OCI-LY1 (cell line): ENCODE measurements around the gene PPP1R27.

Experiments used
- H2AFZ ChIP-seq: fragments of 200-600 bp; sonication (generic), shearing (Covaris generic); 2 replicates; pipeline ENCODE4 v1.6.0; 2014; ENCODE audit warnings: antibody characterized with exemption, mild to moderate bottlenecking, low read length
- H3F3A ChIP-seq: fragments of 200-600 bp; sonication (generic), shearing (Covaris generic); 2 replicates; pipeline ENCODE4 v1.6.0; 2014; ENCODE audit warnings: mild to moderate bottlenecking, antibody characterized with exemption, low read length, moderate library complexity; ENCODE audit not compliant: insufficient read depth
- H3K27ac ChIP-seq: fragments of 200-600 bp; sonication (generic); 2 replicates; pipeline ENCODE4 v1.5.1; 2014; ENCODE audit warnings: low read length, mixed run types, mild to moderate bottlenecking, low read depth; ENCODE audit not compliant: poor library complexity, severe bottlenecking
- H3K27me3 ChIP-seq: fragments of 200-600 bp; sonication (generic); 2 replicates; pipeline ENCODE4 v1.6.0; 2014; ENCODE audit warnings: antibody characterized with exemption, mild to moderate bottlenecking, low read length, moderate library complexity; ENCODE audit not compliant: insufficient read depth
- H3K36me3 ChIP-seq: fragments of 200-600 bp; sonication (generic); 2 replicates; pipeline ENCODE4 v1.6.1; 2014; ENCODE audit warnings: mild to moderate bottlenecking, antibody characterized with exemption, low read length, moderate library complexity, mixed read lengths; ENCODE audit not compliant: insufficient read depth
- H3K4me1 ChIP-seq: fragments of 200-600 bp; sonication (generic); 2 replicates; pipeline ENCODE4 v1.5.1; 2014; ENCODE audit warnings: mild to moderate bottlenecking, low read length, moderate library complexity; ENCODE audit not compliant: insufficient read depth, severe bottlenecking
- H3K4me2 ChIP-seq: fragments of 200-600 bp; sonication (generic), shearing (Covaris generic); 2 replicates; pipeline ENCODE4 v1.6.1; 2014; ENCODE audit warnings: low read length
- H3K4me3 ChIP-seq: fragments of 200-600 bp; sonication (generic); 2 replicates; pipeline ENCODE4 v1.5.1; 2014; ENCODE audit warnings: low read length, low read depth, mild to moderate bottlenecking, mixed read lengths; ENCODE audit not compliant: poor library complexity, severe bottlenecking
- H3K79me2 ChIP-seq: fragments of 200-600 bp; shearing (Covaris generic); 2 replicates; pipeline ENCODE4 v1.6.1; 2016; ENCODE audit warnings: mixed run types, low read length, mixed read lengths; ENCODE audit not compliant: insufficient read depth
- H3K9ac ChIP-seq: fragments of 200-600 bp; sonication (generic), shearing (Covaris generic); 2 replicates; pipeline ENCODE4 v1.6.1; 2014; ENCODE audit warnings: mild to moderate bottlenecking, low read length, mixed read lengths
- H3K9me2 ChIP-seq: fragments of 200-600 bp; sonication (generic), shearing (Covaris generic); 2 replicates; pipeline ENCODE4 v1.6.1; 2014; ENCODE audit warnings: low read depth, mild to moderate bottlenecking, low read length, mixed read lengths
- H3K9me3 ChIP-seq: fragments of 200-600 bp; shearing (Covaris generic); 2 replicates; pipeline ENCODE4 v1.6.1; 2014; ENCODE audit warnings: low read length, mixed read lengths
- H4K20me1 ChIP-seq: fragments of 200-600 bp; sonication (generic), shearing (Covaris generic); 2 replicates; pipeline ENCODE4 v1.6.0; 2016; ENCODE audit warnings: mild to moderate bottlenecking, low read length; ENCODE audit not compliant: insufficient read depth
- CTCF ChIP-seq: fragments of 200-600 bp; sonication (generic), shearing (Covaris generic); IDR thresholded peaks from 2 replicates; pipeline ENCODE4 v1.5.1; 2017; ENCODE audit warnings: mild to moderate bottlenecking, antibody characterized with exemption, low read length, moderate library complexity, mixed read lengths
- EZH2 ChIP-seq: fragments of 200-600 bp; sonication (generic), shearing (Covaris generic); IDR thresholded peaks from 2 replicates; pipeline ENCODE4 v1.8.0; 2017; ENCODE audit warnings: borderline replicate concordance, mixed run types, mild to moderate bottlenecking, antibody characterized with exemption, low read length, moderate library complexity, mixed read lengths

PPP1R27 gene

DNA sequence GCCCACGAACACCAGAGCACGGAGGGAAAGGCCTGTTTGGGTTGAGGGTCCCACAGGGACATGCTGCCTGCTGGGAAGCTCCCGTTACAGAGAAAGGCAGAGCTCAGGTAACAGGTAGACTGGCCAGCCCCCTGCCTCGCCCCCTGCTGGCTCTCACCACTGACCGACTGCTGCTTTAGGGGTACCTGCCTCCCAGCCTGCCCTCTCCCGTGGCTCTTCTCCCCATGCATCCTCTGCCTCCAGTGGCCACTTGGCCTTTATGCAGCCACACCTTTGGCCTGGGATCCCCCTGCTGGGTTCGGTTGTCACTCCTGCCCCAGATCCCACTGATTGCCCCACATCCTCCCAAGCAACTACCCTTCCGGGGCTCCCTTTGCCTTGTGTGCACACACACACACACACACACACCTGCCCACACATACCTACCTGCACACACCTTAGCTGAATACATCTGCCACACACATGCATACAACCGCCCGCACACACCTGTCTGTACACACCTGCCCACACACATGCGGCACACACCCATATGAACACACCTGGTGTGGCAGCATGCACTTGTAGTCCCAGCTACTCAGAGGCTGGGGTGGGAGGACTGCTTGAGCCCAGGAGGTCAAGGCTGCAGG, 8.9 kb downstream of the PPP1R27 start:
- Histone ChIP-seq H3K27ac (no peak overlapping the region), H3K4me3 (no peak overlapping the region), H3K27me3 (no peaks in the 10 kb centered on the region), H3K79me2 (no peaks in the 10 kb centered on the region), H3K9me2 (no peaks in the 10 kb centered on the region), H3F3A (no peaks in the 10 kb centered on the region), H2AFZ (no peak overlapping the region), H4K20me1 (no peaks in the 10 kb centered on the region), H3K4me1 (no peaks in the 10 kb centered on the region), H3K36me3 (no peaks in the 10 kb centered on the region), H3K4me2 (no peak overlapping the region), H3K9me3 (no peaks in the 10 kb centered on the region), H3K9ac (no peak overlapping the region)
- TF ChIP-seq CTCF (no peak; the same call in 1 of the 2 replicates), EZH2 (no peak)

- Histone ChIP-seq H3F3A (no peaks in the 10 kb centered on the region), H3K4me1 (no peaks in the 10 kb centered on the region), H4K20me1 (no peaks in the 10 kb centered on the region), H3K79me2 (no peaks in the 10 kb centered on the region), H3K27ac (no peak overlapping the region), H3K4me2 (no peak overlapping the region), H2AFZ (no peak overlapping the region), H3K9ac (no peak overlapping the region), H3K9me3 (no peaks in the 10 kb centered on the region), H3K4me3 (no peak overlapping the region), H3K9me2 (no peaks in the 10 kb centered on the region), H3K36me3 (no peaks in the 10 kb centered on the region), H3K27me3 (no peaks in the 10 kb centered on the region)
- TF ChIP-seq EZH2 (no peak), CTCF (no peak)
Measured at GRCh38 chr17:81824595-81824994, 10.3 kb downstream of the PPP1R27 start.

DNA sequence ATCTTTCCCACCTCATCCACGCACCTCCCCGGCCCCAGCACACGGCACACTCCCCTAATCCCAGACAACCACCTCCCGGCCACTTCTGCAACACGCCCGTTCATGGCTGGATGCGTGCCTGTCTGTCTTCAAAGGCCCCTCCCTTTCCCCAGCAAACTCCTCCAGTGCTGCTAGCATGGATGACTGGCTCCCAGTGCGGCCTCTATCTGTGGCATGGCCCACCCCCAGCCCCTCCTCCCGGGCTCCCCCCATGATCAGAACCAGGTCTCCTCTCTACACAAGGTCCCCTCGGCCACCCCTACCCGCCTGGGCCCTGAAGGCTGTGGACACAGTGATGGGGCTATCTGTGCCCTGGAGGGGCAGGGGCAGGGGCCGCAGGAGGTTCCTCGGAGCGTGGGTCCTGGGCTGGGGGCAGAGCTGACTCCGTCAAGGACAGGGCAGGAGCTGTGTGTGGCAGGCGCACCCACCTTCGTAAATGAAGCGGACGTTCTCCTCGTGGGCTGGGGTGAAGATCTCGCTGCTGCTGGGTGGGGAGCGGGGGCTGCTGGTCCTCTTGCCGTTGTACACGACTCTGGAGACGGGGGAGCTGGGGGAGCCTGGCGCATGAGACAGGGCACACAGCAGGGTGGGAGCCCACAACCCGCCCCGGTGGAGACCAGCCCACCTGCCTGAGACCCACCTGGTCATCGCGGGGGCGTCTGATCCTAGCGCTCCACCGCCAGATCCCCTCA, 10.9 kb downstream of the PPP1R27 start:
- H3K4me1 ChIP-seq, result no peaks in the 10 kb centered on the region
- no peaks in the 10 kb centered on the region for H3K79me2 ChIP-seq
- H3K4me3 ChIP-seq, result no peak overlapping the region
- H3K36me3 ChIP-seq, result no peaks in the 10 kb centered on the region
- H3K4me2 ChIP-seq, result no peak overlapping the region
- no peaks in the 10 kb centered on the region for H3K9me3 ChIP-seq
- H3K27ac ChIP-seq, result no peak overlapping the region
- H3F3A ChIP-seq, result no peaks in the 10 kb centered on the region
- H2AFZ ChIP-seq, result no peak overlapping the region
- peaks cover 4% of the 10 kb centered on the region; the same call in 1 of the 2 replicates for H3K27me3 ChIP-seq
- no peaks in the 10 kb centered on the region for H4K20me1 ChIP-seq
- H3K9me2 ChIP-seq, result no peaks in the 10 kb centered on the region
- no peak overlapping the region for H3K9ac ChIP-seq
- no peak for TF ChIP-seq CTCF
- TF ChIP-seq EZH2, result no peak
